A549 treated with Mapracorat at 1 μM for 4 hours (cell line): ENCODE results near the gene ZNF418. TPM values are rescaled to one million over a fixed set of nuclear protein-coding genes. Genes with fewer than 3 reads are reported as not detected.

Experiments used
- total RNA-seq: library from RNA; stranded (reverse); fragments of 200-300 nt; extraction: Qiagen RNA extraction; gene quantifications from 5 replicates; pipeline ENCODE4 v1.2.3, GENCODE V29; 2022

ZNF418 gene
- 0.52 to 1.7 TPM (median 1.1 TPM) in 5 replicates for total RNA-seq

DNA sequence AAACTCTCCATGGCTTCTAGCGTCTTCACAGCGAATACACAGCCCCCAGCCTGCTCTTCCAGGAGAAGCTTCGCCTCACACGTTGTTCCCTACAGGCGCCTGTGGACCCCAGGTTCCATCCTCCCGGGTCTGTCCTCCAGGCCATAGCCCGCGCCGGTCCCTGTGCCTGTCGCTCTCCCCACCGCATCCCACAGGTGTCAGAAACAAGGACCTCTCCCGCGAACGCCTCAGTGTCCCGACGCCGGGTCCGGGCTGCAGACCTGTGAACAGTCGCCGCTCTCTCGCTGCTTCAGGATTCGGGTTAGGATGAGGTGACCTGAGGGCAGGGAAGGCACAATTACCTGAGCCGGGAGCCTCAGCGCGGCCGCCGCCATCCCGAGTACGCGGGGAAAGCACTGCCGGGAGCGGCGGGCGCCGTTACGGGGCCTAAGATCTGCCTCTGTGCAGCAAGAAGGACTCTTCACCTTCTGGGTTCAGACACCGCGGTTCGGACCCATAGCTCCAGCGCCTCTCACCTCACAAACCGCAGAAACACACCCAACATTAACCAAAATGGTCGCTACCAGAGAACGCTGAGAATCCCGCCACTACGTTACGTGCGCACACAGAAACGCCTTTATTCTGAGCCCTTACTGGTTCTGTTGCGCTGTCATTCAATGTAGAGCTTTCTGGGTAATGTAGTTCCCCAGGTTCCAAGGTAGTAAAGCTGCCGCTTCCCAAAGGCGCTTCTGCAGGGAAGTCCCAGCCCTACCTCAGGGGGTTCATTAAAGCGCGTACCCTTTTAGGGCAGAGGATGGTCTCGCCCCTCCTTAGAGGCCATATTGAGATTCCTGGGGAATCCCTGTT lies at the start of gene ZNF418:
TSS of gene ZNF418 (minus strand) at position 583 of the 846 bp plus-strand sequence. CDS start 1,580 bp downstream, outside the sequence.

DNA sequence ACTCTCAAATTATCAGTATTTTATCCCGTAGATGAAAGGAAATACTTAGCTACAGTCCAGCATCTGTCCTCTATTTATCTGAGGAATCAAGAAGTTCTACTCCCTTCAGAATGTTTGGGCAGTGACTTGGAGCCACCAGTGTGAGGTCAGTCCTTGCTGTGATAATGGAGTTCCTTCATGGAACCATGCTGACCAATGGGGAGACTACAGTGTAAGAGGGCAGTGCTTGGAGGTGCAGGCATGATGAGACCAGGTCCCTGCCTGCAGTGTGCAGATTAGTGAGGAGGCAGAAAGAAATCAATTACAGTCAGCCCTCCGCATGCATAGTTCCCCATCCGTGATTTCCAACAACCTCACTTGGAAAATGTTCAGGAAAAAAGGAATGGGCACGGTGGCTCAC lies 39.2 kb upstream of the ZNF418 start, which contains the start of gene C19orf18:
TSS of gene C19orf18 (minus strand) at position 101 of the 400 bp plus-strand sequence. CDS start 102 bp downstream, outside the sequence.

DNA sequence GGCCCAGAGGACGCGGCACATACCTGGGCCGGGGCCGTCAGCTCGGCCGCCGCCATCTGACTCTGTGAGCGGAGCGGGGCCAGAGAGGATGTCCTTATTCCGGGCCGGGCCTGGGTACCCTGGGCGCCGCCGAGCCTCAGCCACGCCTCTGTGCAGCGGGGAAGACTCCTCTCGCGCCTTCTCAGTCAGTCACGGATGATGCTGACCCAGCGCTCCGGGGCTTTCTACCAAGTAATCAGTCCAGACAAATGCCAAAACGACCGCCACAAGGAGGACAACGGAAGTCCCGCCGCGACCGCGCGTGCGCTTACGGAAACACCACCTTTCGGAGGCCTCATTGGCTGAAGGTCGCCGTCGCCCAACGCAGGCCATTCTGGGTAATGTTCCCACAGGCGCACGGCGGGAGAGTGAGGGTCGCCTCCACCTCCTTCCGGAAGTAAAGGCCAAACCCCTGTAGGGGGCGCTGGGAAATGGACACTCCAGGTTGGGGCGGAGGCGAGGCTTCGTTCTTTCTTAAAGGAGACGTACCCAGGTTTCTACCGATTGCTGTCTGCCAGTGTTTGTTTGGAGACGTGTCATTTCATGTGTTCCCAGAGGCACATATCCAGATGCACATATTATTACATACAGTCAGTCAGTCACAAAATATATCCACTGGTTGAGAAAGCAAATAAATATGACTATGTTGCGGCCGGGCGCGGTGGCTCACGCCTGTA lies 12.4 kb upstream of the ZNF418 start, which contains the start of gene ZNF256:
TSS of gene ZNF256 (minus strand) at position 288 of the 716 bp plus-strand sequence. CDS start at position 56, 232 bp downstream.

DNA sequence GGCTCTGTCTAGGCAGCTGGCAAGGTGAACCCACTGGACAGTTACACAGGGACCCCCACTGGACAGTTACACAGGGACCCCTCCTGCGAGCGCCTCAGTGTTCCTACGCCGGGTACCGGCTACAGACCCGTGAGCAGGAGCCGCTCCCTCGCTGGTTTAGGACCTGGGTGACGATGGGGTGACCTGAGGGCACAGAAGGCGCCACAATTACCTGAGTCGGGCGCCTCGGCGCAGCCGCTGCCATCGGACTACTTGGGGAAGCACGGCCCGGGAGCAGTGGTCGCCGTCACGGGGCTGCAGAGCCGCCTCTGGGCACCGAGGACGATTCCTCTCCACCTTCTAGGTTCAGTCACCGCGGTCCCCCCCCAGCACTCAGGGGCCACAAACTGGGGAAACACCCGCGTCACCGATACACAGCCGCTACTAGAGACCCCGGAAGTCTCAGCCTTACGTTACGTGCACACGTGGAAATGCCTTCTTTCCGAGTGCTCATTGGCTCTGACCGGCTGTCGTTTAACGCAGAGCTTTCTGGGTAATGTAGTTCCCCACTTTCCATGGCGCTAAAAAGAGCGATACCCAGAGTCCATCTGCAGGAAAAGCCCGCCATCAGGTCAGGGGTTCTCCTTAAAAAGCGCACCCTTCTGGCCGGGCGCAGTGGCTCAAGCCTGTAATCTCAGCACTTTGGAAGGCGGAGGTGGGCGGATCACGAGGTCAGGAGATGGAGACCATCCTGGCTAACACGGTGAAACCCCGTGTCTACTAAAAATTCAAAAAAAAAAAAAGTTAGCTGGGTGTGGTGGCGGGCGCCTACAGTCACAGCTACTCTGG lies 18.8 kb downstream of the ZNF418 start, which contains the start of gene ZNF417:
TSS of gene ZNF417 (minus strand) at position 425 of the 828 bp plus-strand sequence. CDS start at position 244, 181 bp downstream.

DNA sequence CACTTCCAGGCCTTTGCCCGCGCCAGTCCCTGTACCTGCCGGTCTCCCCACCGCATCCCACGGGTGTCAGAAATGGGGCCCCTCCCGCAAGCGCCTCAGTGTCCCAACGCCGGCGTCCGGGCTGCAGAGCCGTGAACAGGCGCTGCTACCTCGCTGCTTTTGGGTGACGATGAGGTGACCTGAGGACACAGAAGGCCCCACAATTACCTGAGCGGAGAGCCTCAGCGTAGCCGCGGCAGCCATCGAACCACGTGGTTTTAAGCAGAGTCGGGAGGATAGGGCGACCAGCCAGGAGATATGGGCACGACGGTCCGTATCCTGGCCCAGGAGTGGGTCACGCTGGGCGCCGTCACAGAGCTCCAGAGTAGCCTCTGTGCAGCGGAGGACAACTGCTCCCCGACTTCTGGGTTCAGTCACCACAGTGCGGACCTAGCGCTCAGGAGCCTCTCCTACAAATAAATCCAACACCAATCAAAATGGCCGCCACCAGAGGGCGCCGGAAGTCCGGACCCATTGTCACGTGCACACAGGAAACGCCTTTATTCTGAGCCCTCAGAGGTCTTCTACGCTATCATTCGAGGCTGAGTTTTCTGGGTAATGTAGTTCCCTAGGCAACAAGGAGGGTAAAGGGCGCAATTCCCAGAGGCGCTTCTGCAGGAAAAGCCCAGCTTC lies 46.5 kb downstream of the ZNF418 start, which contains the start of gene ZNF814:
TSS of gene ZNF814 (minus strand) at position 478 of the 672 bp plus-strand sequence. CDS start at position 243, 235 bp downstream.

Other genes starting within 250 kb of the ZNF418 start
- not detected in 5 replicates for gene ZNF154, start 226.2 kb downstream of the ZNF418 start, total RNA-seq
- gene ZNF671, start 207.8 kb downstream of the ZNF418 start, total RNA-seq: 0.83 to 1.2 TPM (median 1.1 TPM) in 5 replicates
- 4.0 to 6.8 TPM (median 5.0 TPM) in 5 replicates for gene ZNF776, start 188.6 kb downstream of the ZNF418 start, total RNA-seq
- 5.4 to 7.2 TPM (median 6.4 TPM) in 5 replicates for gene ZNF586, start 165.7 kb downstream of the ZNF418 start, total RNA-seq
- gene ZNF552, start 120.5 kb downstream of the ZNF418 start, total RNA-seq: 4.8 to 6.0 TPM (median 5.3 TPM) in 5 replicates
- 7.4 to 8.8 TPM (median 7.7 TPM) in 5 replicates for gene ZNF587B, start 105.1 kb downstream of the ZNF418 start, total RNA-seq
- gene ZNF587, start 85.5 kb downstream of the ZNF418 start, total RNA-seq: 4.5 to 8.3 TPM (median 6.6 TPM) in 5 replicates
- 1.2 to 3.1 TPM (median 2.4 TPM) in 5 replicates for gene ZNF814, start 46.4 kb downstream of the ZNF418 start, total RNA-seq
- 2.6 to 4.1 TPM (median 3.2 TPM) in 5 replicates for gene ZNF417, start 18.8 kb downstream of the ZNF418 start, total RNA-seq
- gene ZNF256, start 12.3 kb upstream of the ZNF418 start, total RNA-seq: 0.85 to 1.4 TPM (median 1.1 TPM) in 5 replicates
- not detected in 5 replicates for gene C19orf18, start 39.1 kb upstream of the ZNF418 start, total RNA-seq
- 1.5 to 3.0 TPM (median 2.2 TPM) in 5 replicates for gene ZNF606, start 67.4 kb upstream of the ZNF418 start, total RNA-seq
- not detected in 5 replicates for gene ZSCAN1, start 98.6 kb upstream of the ZNF418 start, total RNA-seq
- gene ZNF135, start 123.9 kb upstream of the ZNF418 start, total RNA-seq: not detected in 5 replicates
- 2.2 to 5.8 TPM (median 2.4 TPM) in 5 replicates for gene ZSCAN18, start 162.8 kb upstream of the ZNF418 start, total RNA-seq
- gene ZNF329, start 215.4 kb upstream of the ZNF418 start, total RNA-seq: 2.5 to 3.1 TPM (median 2.8 TPM) in 5 replicates
- 11.6 to 15.2 TPM (median 12.8 TPM) in 5 replicates for gene ZNF274, start 247.7 kb upstream of the ZNF418 start, total RNA-seq